Measurements from ENCODE around the gene AKAP13.
"Not testable (repeated sequence)": the region's sequence is repeated elsewhere in the genome, so short reads cannot be mapped to it uniquely, and the experiment has no call there.

AKAP13 gene

GRCh38 chr15:85661859-85662258 lies 281.5 kb downstream of the AKAP13 start:
- no peaks in the 10 kb centered on the region for H3K4me1 ChIP-seq (ENCODE audit: control insufficient read depth, insufficient read depth, low read length)
- no peak overlapping the region for H3K4me3 ChIP-seq (ENCODE audit: low read depth, low read length)
- no peaks in the 10 kb centered on the region for H3K9me3 ChIP-seq (ENCODE audit: control insufficient read depth, insufficient read depth, low read length)
- H3K9ac ChIP-seq (ENCODE audit: low read depth, low read length), result no peak overlapping the region
- H3K36me3 ChIP-seq (ENCODE audit: control insufficient read depth, insufficient read depth, low read length), result no peaks in the 10 kb centered on the region
- H3K27me3 ChIP-seq (ENCODE audit: control insufficient read depth, insufficient read depth, low read length), result no peaks in the 10 kb centered on the region

- H3K36me3 ChIP-seq (ENCODE audit: control insufficient read depth, insufficient read depth, low read length); H3K4me1 ChIP-seq (ENCODE audit: control insufficient read depth, insufficient read depth, low read length); H3K9ac ChIP-seq (ENCODE audit: low read depth, low read length); H3K27me3 ChIP-seq (ENCODE audit: control insufficient read depth, insufficient read depth, low read length); H3K9me3 ChIP-seq (ENCODE audit: control insufficient read depth, insufficient read depth, low read length); H3K4me3 ChIP-seq (ENCODE audit: low read depth, low read length): not testable (repeated sequence)
Observed at GRCh38 chr15:85665677-85666076, 285.3 kb downstream of the AKAP13 start.

GRCh38 chr15:85667491-85668424 lies 287.4 kb downstream of the AKAP13 start:
- Histone ChIP-seq H3K4me1 (ENCODE audit: control insufficient read depth, insufficient read depth, low read length) (no peaks in the 10 kb centered on the region), H3K36me3 (ENCODE audit: control insufficient read depth, insufficient read depth, low read length) (no peaks in the 10 kb centered on the region), H3K9me3 (ENCODE audit: control insufficient read depth, insufficient read depth, low read length) (no peaks in the 10 kb centered on the region), H3K4me3 (ENCODE audit: low read depth, low read length) (no peak overlapping the region), H3K27me3 (ENCODE audit: control insufficient read depth, insufficient read depth, low read length) (no peaks in the 10 kb centered on the region), H3K9ac (ENCODE audit: low read depth, low read length) (no peak overlapping the region)

GRCh38 chr15:85671156-85671555 lies 290.8 kb downstream of the AKAP13 start:
- Histone ChIP-seq H3K4me3 (ENCODE audit: low read depth, low read length) (no peak overlapping the region), H3K36me3 (ENCODE audit: control insufficient read depth, insufficient read depth, low read length) (no peaks in the 10 kb centered on the region), H3K27me3 (ENCODE audit: control insufficient read depth, insufficient read depth, low read length) (no peaks in the 10 kb centered on the region), H3K9ac (ENCODE audit: low read depth, low read length) (no peak overlapping the region), H3K9me3 (ENCODE audit: control insufficient read depth, insufficient read depth, low read length) (no peaks in the 10 kb centered on the region), H3K4me1 (ENCODE audit: control insufficient read depth, insufficient read depth, low read length) (no peaks in the 10 kb centered on the region)

GRCh38 chr15:85672332-85673084 lies 292.1 kb downstream of the AKAP13 start:
- Histone ChIP-seq H3K9ac (ENCODE audit: low read depth, low read length) (no peak overlapping the region), H3K27me3 (ENCODE audit: control insufficient read depth, insufficient read depth, low read length) (no peaks in the 10 kb centered on the region), H3K4me1 (ENCODE audit: control insufficient read depth, insufficient read depth, low read length) (no peaks in the 10 kb centered on the region), H3K36me3 (ENCODE audit: control insufficient read depth, insufficient read depth, low read length) (no peaks in the 10 kb centered on the region), H3K4me3 (ENCODE audit: low read depth, low read length) (no peak overlapping the region), H3K9me3 (ENCODE audit: control insufficient read depth, insufficient read depth, low read length) (no peaks in the 10 kb centered on the region)

GRCh38 chr15:85673326-85673725 lies 292.9 kb downstream of the AKAP13 start:
- H3K36me3 ChIP-seq (ENCODE audit: control insufficient read depth, insufficient read depth, low read length), result no peaks in the 10 kb centered on the region
- H3K4me1 ChIP-seq (ENCODE audit: control insufficient read depth, insufficient read depth, low read length), result no peaks in the 10 kb centered on the region
- H3K9ac ChIP-seq (ENCODE audit: low read depth, low read length), result no peak overlapping the region
- no peak overlapping the region for H3K4me3 ChIP-seq (ENCODE audit: low read depth, low read length)
- H3K27me3 ChIP-seq (ENCODE audit: control insufficient read depth, insufficient read depth, low read length), result no peaks in the 10 kb centered on the region
- H3K9me3 ChIP-seq (ENCODE audit: control insufficient read depth, insufficient read depth, low read length), result no peaks in the 10 kb centered on the region

GRCh38 chr15:85676342-85677098 lies 296.1 kb downstream of the AKAP13 start:
- Histone ChIP-seq H3K36me3 (ENCODE audit: control insufficient read depth, insufficient read depth, low read length) (no peaks in the 10 kb centered on the region), H3K9ac (ENCODE audit: low read depth, low read length) (no peak overlapping the region), H3K4me1 (ENCODE audit: control insufficient read depth, insufficient read depth, low read length) (no peaks in the 10 kb centered on the region), H3K27me3 (ENCODE audit: control insufficient read depth, insufficient read depth, low read length) (no peaks in the 10 kb centered on the region), H3K9me3 (ENCODE audit: control insufficient read depth, insufficient read depth, low read length) (no peaks in the 10 kb centered on the region), H3K4me3 (ENCODE audit: low read depth, low read length) (no peak overlapping the region)

GRCh38 chr15:85679231-85679630 lies 298.8 kb downstream of the AKAP13 start:
- Histone ChIP-seq H3K4me3 (ENCODE audit: low read depth, low read length) (no peak overlapping the region), H3K9ac (ENCODE audit: low read depth, low read length) (no peak overlapping the region), H3K27me3 (ENCODE audit: control insufficient read depth, insufficient read depth, low read length) (no peaks in the 10 kb centered on the region), H3K9me3 (ENCODE audit: control insufficient read depth, insufficient read depth, low read length) (no peaks in the 10 kb centered on the region), H3K4me1 (ENCODE audit: control insufficient read depth, insufficient read depth, low read length) (no peaks in the 10 kb centered on the region), H3K36me3 (ENCODE audit: control insufficient read depth, insufficient read depth, low read length) (no peaks in the 10 kb centered on the region)

GRCh38 chr15:85681386-85681785 lies 301.0 kb downstream of the AKAP13 start:
- Histone ChIP-seq H3K9me3 (ENCODE audit: control insufficient read depth, insufficient read depth, low read length) (no peaks in the 10 kb centered on the region), H3K9ac (ENCODE audit: low read depth, low read length) (no peak overlapping the region), H3K4me1 (ENCODE audit: control insufficient read depth, insufficient read depth, low read length) (no peaks in the 10 kb centered on the region), H3K27me3 (ENCODE audit: control insufficient read depth, insufficient read depth, low read length) (no peaks in the 10 kb centered on the region), H3K4me3 (ENCODE audit: low read depth, low read length) (no peak overlapping the region), H3K36me3 (ENCODE audit: control insufficient read depth, insufficient read depth, low read length) (no peaks in the 10 kb centered on the region)

GRCh38 chr15:85684174-85684710 lies 303.8 kb downstream of the AKAP13 start:
- no peaks in the 10 kb centered on the region for H3K36me3 ChIP-seq (ENCODE audit: control insufficient read depth, insufficient read depth, low read length)
- no peak overlapping the region for H3K9ac ChIP-seq (ENCODE audit: low read depth, low read length)
- H3K4me3 ChIP-seq (ENCODE audit: low read depth, low read length), result no peak overlapping the region
- H3K4me1 ChIP-seq (ENCODE audit: control insufficient read depth, insufficient read depth, low read length), result peaks cover under 1% of the 10 kb centered on the region
- H3K27me3 ChIP-seq (ENCODE audit: control insufficient read depth, insufficient read depth, low read length), result no peaks in the 10 kb centered on the region
- no peaks in the 10 kb centered on the region for H3K9me3 ChIP-seq (ENCODE audit: control insufficient read depth, insufficient read depth, low read length)

- H3K27me3 ChIP-seq (ENCODE audit: control insufficient read depth, insufficient read depth, low read length), result no peaks in the 10 kb centered on the region
- H3K4me3 ChIP-seq (ENCODE audit: low read depth, low read length), result no peak overlapping the region
- no peaks in the 10 kb centered on the region for H3K36me3 ChIP-seq (ENCODE audit: control insufficient read depth, insufficient read depth, low read length)
- peaks cover 6% of the 10 kb centered on the region for H3K4me1 ChIP-seq (ENCODE audit: control insufficient read depth, insufficient read depth, low read length)
- H3K9me3 ChIP-seq (ENCODE audit: control insufficient read depth, insufficient read depth, low read length), result no peaks in the 10 kb centered on the region
- no peak overlapping the region for H3K9ac ChIP-seq (ENCODE audit: low read depth, low read length)
Observed at GRCh38 chr15:85685356-85685755, 305.0 kb downstream of the AKAP13 start.

All from iPS-15b (cell line).